Raji (cell line): ENCODE measurements around the gene MLPH.

Experiments
- POLR2A ChIP-seq: IDR thresholded peaks from 2 replicates; pipeline ENCODE4 v1.6.1; 2011; ENCODE audit warnings: low read depth, low read length, control low read depth; ENCODE audit not compliant: insufficient read depth

MLPH gene

GRCh38 chr2:237590272-237591140 lies 103.5 kb downstream of the MLPH start, which contains the start of gene RAB17:
RAB17 (minus strand) TSS chr2:237590734; CDS start chr2:237586154, 4,580 bp downstream.
- TF ChIP-seq POLR2A = no peak

- no peak for TF ChIP-seq POLR2A
Measured at GRCh38 chr2:237591141-237591881, 104.3 kb downstream of the MLPH start.

GRCh38 chr2:237592425-237592980 lies 105.5 kb downstream of the MLPH start:
- no peak for TF ChIP-seq POLR2A

- no peak for TF ChIP-seq POLR2A
Measured at GRCh38 chr2:237593036-237593435, 106.0 kb downstream of the MLPH start.

- no peak for TF ChIP-seq POLR2A
Measured at GRCh38 chr2:237593596-237594320, 106.7 kb downstream of the MLPH start.

- no peak for TF ChIP-seq POLR2A
Measured at GRCh38 chr2:237594514-237594871, 107.4 kb downstream of the MLPH start.

- TF ChIP-seq POLR2A = no peak
Measured at GRCh38 chr2:237596520-237597195, 109.6 kb downstream of the MLPH start.

GRCh38 chr2:237597196-237598145 lies 110.4 kb downstream of the MLPH start:
- TF ChIP-seq POLR2A = no peak

- no peak for TF ChIP-seq POLR2A
Measured at GRCh38 chr2:237598468-237599208, 111.6 kb downstream of the MLPH start.

- no peak for TF ChIP-seq POLR2A
Measured at GRCh38 chr2:237599465-237600110, 112.5 kb downstream of the MLPH start.

GRCh38 chr2:237600205-237600846 lies 113.3 kb downstream of the MLPH start:
- TF ChIP-seq POLR2A = no peak
